ENCODE data around the gene NOL7. TPM values are rescaled to one million over a fixed set of nuclear protein-coding genes. Genes with fewer than 3 reads are reported as not detected.

The NOL7 gene
- polyA plus RNA-seq, 1 experiment, result 20.1 TPM

DNA sequence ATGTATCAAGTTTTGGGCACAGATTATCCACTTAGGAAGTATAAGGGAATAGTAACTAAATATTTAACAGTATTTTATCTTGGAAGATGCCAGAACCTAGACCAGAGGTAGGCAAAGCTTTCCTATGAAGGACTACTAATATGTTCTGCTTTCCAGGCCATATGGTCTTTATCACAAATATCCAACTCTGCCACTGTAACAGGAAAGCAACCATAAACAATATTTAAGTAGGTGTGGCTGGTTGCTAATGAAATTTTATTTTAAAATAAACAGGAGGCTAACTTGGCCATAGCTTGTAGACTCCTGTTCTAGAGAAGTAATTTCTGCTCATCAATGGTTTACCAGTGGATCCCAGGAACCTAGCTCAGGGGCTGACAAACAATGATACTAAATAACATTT lies 39.4 kb downstream of the NOL7 start:
- ChIA-PET CTCF (no interaction called here), POLR2A (no interaction called here)
- Histone ChIP-seq H3K36me3 (ENCODE audit: control insufficient read depth, insufficient read depth, low read length) (no peaks in the 10 kb centered on the region), H3K4me3 (ENCODE audit: low read depth, low read length) (no peak overlapping the region), H3K27me3 (ENCODE audit: control insufficient read depth, insufficient read depth, low read length) (no peaks in the 10 kb centered on the region)
- no peak for DNase-seq (ENCODE audit: low read depth)
- TF ChIP-seq, protein P1, sequence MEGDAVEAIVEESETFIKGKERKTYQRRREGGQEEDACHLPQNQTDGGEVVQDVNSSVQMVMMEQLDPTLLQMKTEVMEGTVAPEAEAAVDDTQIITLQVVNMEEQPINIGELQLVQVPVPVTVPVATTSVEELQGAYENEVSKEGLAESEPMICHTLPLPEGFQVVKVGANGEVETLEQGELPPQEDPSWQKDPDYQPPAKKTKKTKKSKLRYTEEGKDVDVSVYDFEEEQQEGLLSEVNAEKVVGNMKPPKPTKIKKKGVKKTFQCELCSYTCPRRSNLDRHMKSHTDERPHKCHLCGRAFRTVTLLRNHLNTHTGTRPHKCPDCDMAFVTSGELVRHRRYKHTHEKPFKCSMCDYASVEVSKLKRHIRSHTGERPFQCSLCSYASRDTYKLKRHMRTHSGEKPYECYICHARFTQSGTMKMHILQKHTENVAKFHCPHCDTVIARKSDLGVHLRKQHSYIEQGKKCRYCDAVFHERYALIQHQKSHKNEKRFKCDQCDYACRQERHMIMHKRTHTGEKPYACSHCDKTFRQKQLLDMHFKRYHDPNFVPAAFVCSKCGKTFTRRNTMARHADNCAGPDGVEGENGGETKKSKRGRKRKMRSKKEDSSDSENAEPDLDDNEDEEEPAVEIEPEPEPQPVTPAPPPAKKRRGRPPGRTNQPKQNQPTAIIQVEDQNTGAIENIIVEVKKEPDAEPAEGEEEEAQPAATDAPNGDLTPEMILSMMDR (IDR thresholded peaks at IDR 0.05; ENCODE audit: insufficient read depth, low read depth, low read length), result no peak

DNA sequence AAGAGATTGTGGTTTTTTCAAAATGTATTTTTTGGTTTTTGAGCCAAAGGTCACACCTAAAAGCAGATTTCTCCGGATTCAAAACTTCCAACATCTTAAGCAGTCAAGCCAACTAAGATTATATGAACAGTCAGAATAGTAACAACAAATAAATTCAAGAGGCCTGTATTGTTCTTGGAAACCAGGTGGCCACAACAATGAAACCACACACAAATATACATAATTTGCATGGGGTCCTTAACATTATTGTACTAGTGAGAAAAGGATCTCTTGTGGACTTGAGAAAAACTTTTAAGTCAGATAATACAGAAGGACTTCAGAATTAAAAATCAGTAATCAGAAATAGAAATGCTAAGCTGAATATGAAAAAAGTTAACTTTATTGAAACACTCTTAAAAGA lies 40.6 kb downstream of the NOL7 start:
- CTCF ChIA-PET, result no interaction called here
- no peak for DNase-seq (ENCODE audit: low read depth)
- POLR2A ChIA-PET, result no interaction called here
- no peak overlapping the region for H3K4me3 ChIP-seq (ENCODE audit: low read depth, low read length)
- TF ChIP-seq, protein P1 (IDR thresholded peaks at IDR 0.05; ENCODE audit: insufficient read depth, low read depth, low read length), result no peak
- H3K36me3 ChIP-seq (ENCODE audit: control insufficient read depth, insufficient read depth, low read length), result no peaks in the 10 kb centered on the region
- H3K27me3 ChIP-seq (ENCODE audit: control insufficient read depth, insufficient read depth, low read length), result no peaks in the 10 kb centered on the region

DNA sequence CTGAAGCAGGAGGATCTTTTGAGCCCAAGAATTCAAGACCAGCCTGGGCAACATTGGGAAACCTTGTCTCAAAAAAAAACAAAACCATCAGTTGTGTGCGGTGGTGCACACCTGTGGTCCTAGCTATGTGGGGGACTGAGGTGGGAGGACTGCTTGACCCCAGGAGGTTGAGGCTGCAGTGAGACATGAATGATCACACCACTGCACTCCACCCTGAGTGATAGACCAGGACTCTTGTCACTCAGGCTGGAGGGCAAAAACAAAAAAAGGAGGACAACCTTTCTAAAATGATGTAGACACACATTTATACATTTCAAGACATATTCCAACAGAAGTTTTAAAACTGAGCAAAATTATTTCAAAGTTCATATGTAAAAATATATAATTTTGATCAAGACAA lies 45.1 kb downstream of the NOL7 start:
- Histone ChIP-seq H3K27me3 (ENCODE audit: control insufficient read depth, insufficient read depth, low read length) (no peaks in the 10 kb centered on the region), H3K36me3 (ENCODE audit: control insufficient read depth, insufficient read depth, low read length) (no peaks in the 10 kb centered on the region), H3K4me3 (ENCODE audit: low read depth, low read length) (no peak overlapping the region)
- no peak for DNase-seq (ENCODE audit: low read depth)
- TF ChIP-seq, protein P1 (IDR thresholded peaks at IDR 0.05; ENCODE audit: insufficient read depth, low read depth, low read length), result no peak
- POLR2A ChIA-PET, result interaction anchor here (0.5 kb wide), 1 partner anchor 33 kb away, joined by 3 read pairs; no protein-coding TSS in a partner anchor
- CTCF ChIA-PET, result no interaction called here

DNA sequence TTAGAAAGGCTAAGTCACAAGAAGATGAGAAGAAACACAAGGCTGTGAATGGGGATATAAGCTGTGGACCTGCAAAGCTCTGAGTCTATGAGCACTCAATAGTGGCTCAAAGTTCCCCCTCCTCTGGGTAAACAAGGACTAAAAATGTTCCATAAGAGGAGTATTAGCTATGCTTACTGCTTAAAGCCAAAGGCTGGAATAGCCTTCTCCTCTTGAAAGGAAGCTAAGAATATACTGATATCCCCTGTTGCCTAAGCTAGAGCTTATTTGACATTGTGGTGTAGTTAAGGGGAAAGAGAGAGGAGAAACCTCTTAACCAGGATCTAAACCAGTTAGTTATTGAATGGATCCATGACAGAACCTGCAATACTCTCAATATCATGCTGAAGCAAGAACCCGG lies 45.8 kb downstream of the NOL7 start:
- ChIA-PET CTCF (no interaction called here), POLR2A (interaction anchor here (0.6 kb wide), 1 partner anchor 11 kb away, joined by 5 read pairs; no protein-coding TSS in a partner anchor)
- TF ChIP-seq, protein P1 (IDR thresholded peaks at IDR 0.05; ENCODE audit: insufficient read depth, low read depth, low read length), result no peak

DNA sequence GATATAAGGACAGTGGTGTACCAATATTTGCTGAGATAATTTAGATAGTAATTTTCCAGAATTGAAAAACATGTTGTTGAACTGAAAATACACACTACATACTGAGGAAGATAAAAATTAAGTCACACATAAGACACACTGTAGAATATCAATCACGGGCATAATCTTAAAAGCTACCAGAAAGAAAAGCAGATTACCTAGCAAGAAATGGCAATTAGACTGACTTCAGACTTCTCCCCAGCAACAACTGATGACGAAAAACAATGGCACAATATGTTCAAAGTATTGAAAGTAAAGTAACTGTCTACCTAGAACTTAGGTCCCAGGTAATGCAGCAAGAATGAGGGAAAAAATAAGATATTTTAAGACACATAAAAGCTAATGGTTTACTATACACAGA lies 46.5 kb downstream of the NOL7 start:
- H3K4me3 ChIP-seq (ENCODE audit: low read depth, low read length), result no peak overlapping the region
- TF ChIP-seq, protein P1 (IDR thresholded peaks at IDR 0.05; ENCODE audit: insufficient read depth, low read depth, low read length), result no peak
- no peak for DNase-seq (ENCODE audit: low read depth)
- ChIA-PET POLR2A (interaction anchor here (0.6 kb wide), 1 partner anchor 10 kb away, joined by 5 read pairs; no protein-coding TSS in a partner anchor), CTCF (no interaction called here)
- H3K27me3 ChIP-seq (ENCODE audit: control insufficient read depth, insufficient read depth, low read length), result no peaks in the 10 kb centered on the region
- no peaks in the 10 kb centered on the region for H3K36me3 ChIP-seq (ENCODE audit: control insufficient read depth, insufficient read depth, low read length)

More for the DNA sequence above, 45.8 kb downstream of the NOL7 start:
- no peaks in the 10 kb centered on the region for H3K36me3 ChIP-seq (ENCODE audit: control insufficient read depth, insufficient read depth, low read length)
- H3K27me3 ChIP-seq (ENCODE audit: control insufficient read depth, insufficient read depth, low read length), result no peaks in the 10 kb centered on the region
- no peak overlapping the region for H3K4me3 ChIP-seq (ENCODE audit: low read depth, low read length)
- no peak for DNase-seq (ENCODE audit: low read depth)
